Erythroblast (primary cell): Measurements from ENCODE around the gene SNAPC2.

Experiments used
- GATA1 ChIP-seq: IDR thresholded peaks from 2 replicates; pipeline ENCODE4 v1.6.1; 2011; ENCODE audit warnings: low read depth, mild to moderate bottlenecking, control low read depth, low read length, moderate library complexity
- POLR2A ChIP-seq: IDR thresholded peaks from 2 replicates; pipeline ENCODE4 v1.6.1; 2011; ENCODE audit warnings: mild to moderate bottlenecking, low read length

DNA sequence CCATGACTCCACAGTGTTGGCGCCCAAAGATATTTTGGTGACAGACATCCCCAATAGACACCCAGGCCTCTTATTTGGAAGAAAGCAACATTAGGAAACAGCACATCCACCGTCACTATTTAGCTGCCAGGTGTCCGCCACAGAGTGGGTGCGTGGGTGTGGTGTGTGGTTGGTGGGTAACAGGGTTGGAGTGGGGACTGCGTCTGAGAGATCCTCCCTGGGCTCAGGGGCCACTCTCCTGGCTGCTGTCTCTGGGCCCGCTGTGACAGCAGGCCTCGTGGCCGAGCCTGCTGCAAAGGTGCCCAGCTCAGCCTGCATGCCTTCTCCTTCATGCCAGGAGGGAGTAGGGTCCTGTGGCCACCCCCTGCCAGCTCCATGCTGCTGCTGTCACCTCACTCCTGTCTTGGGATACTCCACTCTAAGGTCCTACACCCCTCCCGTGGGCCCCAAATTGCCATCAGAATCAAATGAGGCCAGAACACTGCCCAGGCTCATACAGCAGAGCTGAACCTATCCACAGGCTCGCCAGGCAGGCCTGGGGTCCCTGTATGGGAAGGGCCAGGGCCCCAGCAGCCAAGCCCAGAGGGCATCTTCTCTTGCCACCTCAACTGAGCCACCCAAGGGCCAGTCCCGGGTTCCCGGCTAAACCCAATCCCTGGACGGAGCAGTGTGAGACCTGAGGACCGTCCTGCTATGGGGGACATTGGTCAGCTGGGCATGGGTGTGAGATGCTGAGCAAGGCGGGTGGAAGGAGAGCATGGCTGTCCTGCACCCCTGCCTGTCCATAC lies 48.1 kb downstream of the SNAPC2 start:
- TF ChIP-seq POLR2A (no peak), GATA1 (no peak)
